Liver (tissue), 9 donors: ENCODE results near the gene BST1. TPM values are rescaled to one million over a fixed set of nuclear protein-coding genes. Genes with fewer than 3 reads are reported as not detected.
A peak's percentile ranks its signal among the peaks of the same experiment; 100 is the strongest.

Experiments used
- DNase-seq: peaks from one replicate; pipeline ENCODE4 v3.0.0-alpha.2; 2017; ENCODE audit warnings: low spot score
- H3K27ac ChIP-seq, 2 donors: one replicate each; pipeline ENCODE4 v1.7.0; 2013; ENCODE audit warnings: inconsistent platforms in 2 of 2, low read length in 2 of 2, control low read depth in 1 of 2, low read depth in 1 of 2, mild to moderate bottlenecking in 1 of 2
- H3K27me3 ChIP-seq, 4 donors: one replicate each; pipeline versions ENCODE4 v1.6.1 to v1.7.0; 2013; ENCODE audit warnings: low read length in 3 of 4, inconsistent platforms in 1 of 4, mild to moderate bottlenecking in 1 of 4, moderate library complexity in 1 of 4; ENCODE audit not compliant: control insufficient read depth in 4 of 4, insufficient read depth in 4 of 4
- H3K36me3 ChIP-seq, 4 donors: one replicate each; pipeline versions ENCODE4 v1.6.1 to v1.7.0; 2013; ENCODE audit warnings: low read length in 3 of 4, mild to moderate bottlenecking in 3 of 4, low read depth in 1 of 4, moderate library complexity in 1 of 4; ENCODE audit not compliant: control insufficient read depth in 4 of 4, insufficient read depth in 3 of 4
- H3K4me1 ChIP-seq, 4 donors: one replicate each; pipeline versions ENCODE4 v1.6.1 to v1.7.0; 2013; ENCODE audit warnings: low read length in 3 of 4, mild to moderate bottlenecking in 3 of 4, moderate library complexity in 1 of 4; ENCODE audit not compliant: control insufficient read depth in 4 of 4, insufficient read depth in 4 of 4
- H3K4me3 ChIP-seq, 3 donors: one replicate each; pipeline versions ENCODE4 v1.6.1 to v1.7.0; 2013; ENCODE audit warnings: low read length in 3 of 3, control low read depth in 1 of 3, low read depth in 1 of 3, mild to moderate bottlenecking in 1 of 3
- H3K9ac ChIP-seq, 2 donors: one replicate each; pipeline ENCODE4 v1.7.0; 2013; ENCODE audit warnings: low read length in 2 of 2, mild to moderate bottlenecking in 2 of 2, moderate library complexity in 2 of 2, control low read depth in 1 of 2, low read depth in 1 of 2
- H3K9me3 ChIP-seq, 4 donors: one replicate each; pipeline versions ENCODE4 v1.6.1 to v1.7.0; 2013; ENCODE audit warnings: low read length in 3 of 4; ENCODE audit not compliant: control insufficient read depth in 4 of 4
- EGR1 ChIP-seq, 2 donors: IDR thresholded peaks; 2 replicates each; pipeline ENCODE4 v1.6.1; 2016 to 2018; ENCODE audit warnings: antibody characterized with exemption in 2 of 2, low read depth in 2 of 2
- FOXA1 ChIP-seq: IDR thresholded peaks from 2 replicates; pipeline ENCODE4 v1.6.1; 2016; ENCODE audit warnings: antibody characterized with exemption
- FOXA2 ChIP-seq: IDR thresholded peaks from 2 replicates; pipeline ENCODE4 v1.6.1; 2016; ENCODE audit warnings: antibody characterized with exemption
- GABPA ChIP-seq, 2 donors: IDR thresholded peaks in 1 of 2; conservative IDR thresholded peaks in 1 of 2; 2 replicates each; pipeline ENCODE4 v1.6.1; 2016; ENCODE audit warnings: antibody characterized with exemption in 2 of 2, mild to moderate bottlenecking in 1 of 2, moderate library complexity in 1 of 2
- HNF4A ChIP-seq, 2 donors: conservative IDR thresholded peaks; 2 replicates each; pipeline ENCODE4 v1.6.1; 2016; ENCODE audit warnings: antibody characterized with exemption in 2 of 2, mild to moderate bottlenecking in 2 of 2
- NR2F2 ChIP-seq: IDR thresholded peaks from 2 replicates; pipeline ENCODE4 v1.6.1; 2016; ENCODE audit warnings: antibody characterized with exemption
- RAD21 ChIP-seq, 2 donors: IDR thresholded peaks; 2 replicates each; pipeline ENCODE4 v1.6.1; 2016; ENCODE audit warnings: antibody characterized with exemption in 2 of 2, mild to moderate bottlenecking in 2 of 2
- RXRA ChIP-seq, 2 donors: IDR thresholded peaks; 2 replicates each; pipeline ENCODE4 v1.6.1; 2017 to 2018; ENCODE audit warnings: antibody characterized with exemption in 2 of 2, mild to moderate bottlenecking in 1 of 2
- SP1 ChIP-seq: IDR thresholded peaks from 2 replicates; pipeline ENCODE4 v1.6.1; 2018; ENCODE audit warnings: antibody characterized with exemption, mild to moderate bottlenecking
- TAF1 ChIP-seq: conservative IDR thresholded peaks from 2 replicates; pipeline ENCODE4 v1.6.1; 2016; ENCODE audit warnings: antibody characterized with exemption, mild to moderate bottlenecking
- YY1 ChIP-seq: IDR thresholded peaks from 2 replicates; pipeline ENCODE4 v1.6.1; 2016; ENCODE audit warnings: antibody characterized with exemption, mild to moderate bottlenecking
- ZBTB33 ChIP-seq: IDR thresholded peaks from 2 replicates; pipeline ENCODE4 v1.6.1; 2016; ENCODE audit warnings: antibody characterized with exemption
- WGBS: extraction: QIAGEN DNeasy Blood & Tissue Kit; methylation state at CpG from one replicate; pipeline ENCODE4 v1.1.7; 2013; 5-methylcytosine and 5-hydroxymethylcytosine counted together
- polyA plus RNA-seq, 2 donors: library from polyadenylated mRNA; stranded (reverse) in 1 of 2; unstranded in 1 of 2; fragments of 200-250 nt in 1 of 2; fragments of >200 nt in 1 of 2; fragmentation: Nextera tagmentation in 1 of 2; extraction: Ambion mirVana in 1 of 2; gene quantifications; one replicate each; pipeline versions ENCODE4 v1.2.1 to v1.2.3, GENCODE V29; 2013 to 2015
- total RNA-seq, 2 donors: library from RNA; depleted of rRNA; stranded (reverse); fragments of >200 nt; gene quantifications; one replicate each; pipeline ENCODE4 v1.2.3, GENCODE V29; 2014
- TF ChIP-seq, protein P1 (sequence below): IDR thresholded peaks from 2 replicates; pipeline ENCODE4 v1.6.1; 2016; ENCODE audit warnings: antibody characterized with exemption
- TF ChIP-seq, protein P2 (sequence below): IDR thresholded peaks from 2 replicates; pipeline ENCODE4 v1.6.1; 2016; ENCODE audit warnings: antibody characterized with exemption
- TF ChIP-seq, protein P3 (sequence below): fragments of 150-350 bp; IDR thresholded peaks from 2 replicates; pipeline ENCODE4 v1.5.1; 2017; ENCODE audit warnings: improper control_type of control experiment, low read depth, low read length; ENCODE audit not compliant: missing input control
- donor health status: healthy.
- donor health status: healthy.
- donor health status: healthy.
- donor health status: healthy.
- donor health status: healthy.

Gene BST1
- total and polyA plus RNA-seq, 4 donors: 3.7 to 13.2 (median 9.9) TPM

- Histone ChIP-seq H3K4me1 (peaks cover 5 to 27% (median 18%) of the 10 kb centered on the region in 4 donors), H3K9ac (peak overlapping the region; percentile 51 to 66), H3K9me3 (no peaks in the 10 kb centered on the region), H3K4me3 (peak overlapping the region; percentile 36 to 99 (median 43)), H3K36me3 (no peaks in the 10 kb centered on the region), H3K27ac (peak overlapping the region; percentile 92 to 99), H3K27me3 (no peaks in the 10 kb centered on the region)
- no peak for DNase-seq
- TF ChIP-seq FOXA1 (no peak), TAF1 (no peak), SP1 (no peak), GABPA (IDR thresholded peaks at IDR 0.05 in 1 of 2, conservative IDR thresholded peaks at IDR 0.05 in 1 of 2) (no peak), RXRA (IDR thresholded peaks at IDR 0.05) (peak in 1 of 2 donors; percentile 36), RAD21 (IDR thresholded peaks at IDR 0.05) (no peak), NR2F2 (no peak), YY1 (peak; percentile 19)
- TF ChIP-seq, protein P1, sequence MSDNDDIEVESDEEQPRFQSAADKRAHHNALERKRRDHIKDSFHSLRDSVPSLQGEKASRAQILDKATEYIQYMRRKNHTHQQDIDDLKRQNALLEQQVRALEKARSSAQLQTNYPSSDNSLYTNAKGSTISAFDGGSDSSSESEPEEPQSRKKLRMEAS: no peak
- TF ChIP-seq, protein P2, sequence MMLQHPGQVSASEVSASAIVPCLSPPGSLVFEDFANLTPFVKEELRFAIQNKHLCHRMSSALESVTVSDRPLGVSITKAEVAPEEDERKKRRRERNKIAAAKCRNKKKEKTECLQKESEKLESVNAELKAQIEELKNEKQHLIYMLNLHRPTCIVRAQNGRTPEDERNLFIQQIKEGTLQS: no peak
- 53% methylated on average over 12 of the region's 12 CpGs for WGBS
Observed at GRCh38 chr4:15656038-15656470, 46.8 kb upstream of the BST1 start.

DNA sequence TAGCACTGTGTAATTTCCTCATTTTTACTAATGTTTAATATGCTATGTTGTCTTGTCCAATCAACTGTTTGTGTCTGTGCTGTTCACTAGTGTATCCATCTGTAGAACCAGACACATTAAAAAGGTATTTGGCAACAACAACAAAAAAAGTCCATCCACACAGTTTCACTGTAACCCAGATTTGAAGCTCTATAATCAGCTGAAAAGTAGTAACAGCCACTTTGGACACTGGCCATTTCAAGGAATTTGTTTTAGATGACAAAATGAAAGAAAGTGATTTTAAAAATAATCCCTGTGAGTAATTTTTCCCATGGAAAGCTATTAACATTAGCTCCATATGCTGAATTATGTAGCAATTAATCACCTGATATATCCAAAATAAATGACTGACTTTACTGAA, 45.5 kb upstream of the BST1 start:
- no peak overlapping the region for H3K27ac ChIP-seq

More for the DNA sequence above, 45.5 kb upstream of the BST1 start:
- DNase-seq: no peak
- no peaks in the 10 kb centered on the region for H3K36me3 ChIP-seq
- TF ChIP-seq SP1: no peak
- no peak for TF ChIP-seq FOXA1
- TF ChIP-seq, protein P1: no peak
- no peak for TF ChIP-seq GABPA (IDR thresholded peaks at IDR 0.05 in 1 of 2, conservative IDR thresholded peaks at IDR 0.05 in 1 of 2)
- no peak for TF ChIP-seq YY1
- TF ChIP-seq TAF1: no peak
- TF ChIP-seq HNF4A (conservative IDR thresholded peaks at IDR 0.05): no peak
- no peak for TF ChIP-seq EGR1 (IDR thresholded peaks at IDR 0.05; ENCODE audit: low read depth in 2 of 2)
- TF ChIP-seq RAD21 (IDR thresholded peaks at IDR 0.05): no peak
- TF ChIP-seq, protein P3, sequence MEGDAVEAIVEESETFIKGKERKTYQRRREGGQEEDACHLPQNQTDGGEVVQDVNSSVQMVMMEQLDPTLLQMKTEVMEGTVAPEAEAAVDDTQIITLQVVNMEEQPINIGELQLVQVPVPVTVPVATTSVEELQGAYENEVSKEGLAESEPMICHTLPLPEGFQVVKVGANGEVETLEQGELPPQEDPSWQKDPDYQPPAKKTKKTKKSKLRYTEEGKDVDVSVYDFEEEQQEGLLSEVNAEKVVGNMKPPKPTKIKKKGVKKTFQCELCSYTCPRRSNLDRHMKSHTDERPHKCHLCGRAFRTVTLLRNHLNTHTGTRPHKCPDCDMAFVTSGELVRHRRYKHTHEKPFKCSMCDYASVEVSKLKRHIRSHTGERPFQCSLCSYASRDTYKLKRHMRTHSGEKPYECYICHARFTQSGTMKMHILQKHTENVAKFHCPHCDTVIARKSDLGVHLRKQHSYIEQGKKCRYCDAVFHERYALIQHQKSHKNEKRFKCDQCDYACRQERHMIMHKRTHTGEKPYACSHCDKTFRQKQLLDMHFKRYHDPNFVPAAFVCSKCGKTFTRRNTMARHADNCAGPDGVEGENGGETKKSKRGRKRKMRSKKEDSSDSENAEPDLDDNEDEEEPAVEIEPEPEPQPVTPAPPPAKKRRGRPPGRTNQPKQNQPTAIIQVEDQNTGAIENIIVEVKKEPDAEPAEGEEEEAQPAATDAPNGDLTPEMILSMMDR: no peak
- no peak for TF ChIP-seq FOXA2
- no peak for TF ChIP-seq ZBTB33
- TF ChIP-seq RXRA (IDR thresholded peaks at IDR 0.05): no peak
- H3K9ac ChIP-seq: no peak overlapping the region
- H3K4me1 ChIP-seq: peaks cover 2 to 14% (median 8%) of the 10 kb centered on the region in 4 donors
- H3K27me3 ChIP-seq: no peaks in the 10 kb centered on the region
- H3K9me3 ChIP-seq: no peaks in the 10 kb centered on the region
- no peak overlapping the region for H3K4me3 ChIP-seq
